Prostate gland (tissue), 2 donors: ENCODE data around the gene GRK4. TPM values are rescaled to one million over a fixed set of nuclear protein-coding genes. Genes with fewer than 3 reads are reported as not detected.

Source experiments
- DNase-seq: peaks from one replicate; pipeline ENCODE4 v3.0.0-alpha.2; 2019; ENCODE audit warnings: low spot score
- H3K27ac ChIP-seq, 2 donors: fragments of 200-600 bp; sonication (generic); 2 replicates each; pipeline ENCODE4 v1.5.1; 2017 to 2019
- H3K27me3 ChIP-seq: fragments of 200-600 bp; sonication (generic); replicated peaks from 2 replicates; pipeline ENCODE4 v1.5.1; 2019; ENCODE audit not compliant: insufficient read depth
- H3K36me3 ChIP-seq, 2 donors: fragments of 200-600 bp; sonication (generic); 1 replicate in 1 of 2; 2 replicates in 1 of 2; pipeline versions ENCODE4 v1.5.1 to v1.8.1; 2017 to 2019
- H3K4me1 ChIP-seq: fragments of 200-600 bp; sonication (generic); replicated peaks from 2 replicates; pipeline ENCODE4 v1.5.1; 2019
- H3K4me3 ChIP-seq, 2 donors: fragments of 200-600 bp; sonication (generic); 2 replicates each; pipeline ENCODE4 v1.5.1; 2017 to 2019
- H3K9me3 ChIP-seq: fragments of 200-600 bp; sonication (generic); 2 replicates; pipeline ENCODE4 v1.5.1; 2017
- CTCF ChIP-seq, 4 experiments: fragments of 200-600 bp in 2 of 4; fragments of 450-650 bp in 2 of 4; sonication (generic) in 2 of 4; IDR thresholded peaks; 1 replicate in 3 of 4; 2 replicates in 1 of 4; pipeline ENCODE4 v1.5.1; 2016 to 2019; ENCODE audit warnings: antibody characterized with exemption in 4 of 4, mild to moderate bottlenecking in 2 of 4, moderate library complexity in 2 of 4
- POLR2A ChIP-seq: fragments of 450-650 bp; IDR thresholded peaks from one replicate; pipeline ENCODE4 v1.6.1; 2016; ENCODE audit warnings: antibody characterized with exemption, mild to moderate bottlenecking
- POLR2AphosphoS5 ChIP-seq: sonication (generic); formaldehyde crosslinking; IDR thresholded peaks from one replicate; pipeline ENCODE4 v1.6.1; 2017; ENCODE audit warnings: antibody characterized with exemption
- WGBS: methylation state at CpG from one replicate; pipeline ENCODE4 v1.1.5; 2018; 5-methylcytosine and 5-hydroxymethylcytosine counted together
- intact Hi-C: fragments of 100-400 bp; cut with DNase I; formaldehyde crosslinking; loops from one replicate; pipeline ENCODE4 v1.14.2; 2022
- total RNA-seq, 2 donors: library from RNA; depleted of rRNA; stranded (reverse); fragments of >200 nt; gene quantifications; one replicate each; pipeline ENCODE4 v1.1.0, GENCODE V29; 2016

The GRK4 gene
- total RNA-seq, 2 donors from 2014 or later = 3.4 to 18.9 TPM

DNA sequence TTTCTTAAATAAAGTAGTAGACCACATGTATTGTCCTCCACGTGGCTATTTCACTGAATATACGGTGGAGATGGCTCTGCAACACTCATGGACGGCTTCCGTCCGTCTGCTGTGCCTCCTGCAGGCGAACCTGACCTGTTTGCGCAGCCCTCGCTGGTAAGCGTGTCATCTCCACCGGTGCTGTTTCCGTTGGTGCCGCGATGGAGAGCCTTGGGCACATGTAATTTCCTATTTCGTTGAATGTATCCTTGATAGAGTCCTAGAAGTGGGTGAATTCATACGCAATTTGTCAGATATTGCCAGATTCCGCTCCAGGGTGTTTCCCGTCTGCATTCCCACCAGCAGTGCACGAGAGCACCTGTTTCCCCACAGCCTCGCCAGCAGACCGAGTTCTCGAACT is 62.5 kb downstream of the GRK4 start:
- TF ChIP-seq POLR2A = no peak
- no peak for TF ChIP-seq CTCF (IDR thresholded peaks at IDR 0.05)
- no peak for TF ChIP-seq POLR2AphosphoS5
- Histone ChIP-seq H3K27me3 (no peaks in the 10 kb centered on the region), H3K27ac (no peak overlapping the region), H3K9me3 (no peaks in the 10 kb centered on the region), H3K36me3 (no peaks in the 10 kb centered on the region), H3K4me1 (no peaks in the 10 kb centered on the region), H3K4me3 (no peak overlapping the region)
- DNase-seq = no peak
- intact Hi-C loops = no loop called here
- 94% methylated on average over 21 of the region's 21 CpGs for WGBS

- H3K9me3 ChIP-seq = no peaks in the 10 kb centered on the region
- H3K4me1 ChIP-seq = no peaks in the 10 kb centered on the region
- H3K4me3 ChIP-seq = no peak overlapping the region
- no peak for TF ChIP-seq POLR2AphosphoS5
- no peak overlapping the region for H3K27ac ChIP-seq
- no peaks in the 10 kb centered on the region for H3K27me3 ChIP-seq
- no peak for DNase-seq
- 93% methylated on average over 9 of the region's 9 CpGs for WGBS
- intact Hi-C loops = no loop called here
- no peaks in the 10 kb centered on the region for H3K36me3 ChIP-seq
Observed at GRCh38 chr4:3026540-3026939, 63.2 kb downstream of the GRK4 start.

DNA sequence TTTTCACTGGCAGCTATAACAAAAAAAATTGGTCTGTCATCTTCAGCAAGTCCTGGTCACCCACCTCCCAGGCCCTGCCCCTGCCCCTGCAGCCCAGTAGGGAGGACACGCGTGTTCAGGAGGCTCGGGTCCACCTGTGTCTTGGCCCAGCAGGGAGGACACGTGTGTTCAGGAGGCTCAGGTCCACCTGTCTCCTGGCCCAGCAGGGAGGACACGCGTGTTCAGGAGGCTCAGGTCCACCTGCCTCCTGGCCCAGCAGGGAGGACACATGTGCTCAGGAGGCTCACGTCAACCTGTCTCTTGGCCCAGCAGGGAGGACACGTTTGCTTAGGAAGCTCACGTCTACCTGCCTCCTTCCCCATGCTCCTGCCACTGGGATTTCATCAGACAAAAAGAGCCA is 66.1 kb downstream of the GRK4 start:
- H3K4me3 ChIP-seq = no peak overlapping the region
- TF ChIP-seq POLR2AphosphoS5 (no peak), POLR2A (no peak), CTCF (IDR thresholded peaks at IDR 0.05) (no peak)
- 96% methylated on average over 5 of the region's 9 CpGs for WGBS
- H3K27ac ChIP-seq = no peak overlapping the region
- no peaks in the 10 kb centered on the region for H3K27me3 ChIP-seq
- no peak for DNase-seq
- H3K4me1 ChIP-seq = no peaks in the 10 kb centered on the region
- H3K36me3 ChIP-seq = no peaks in the 10 kb centered on the region
- no peaks in the 10 kb centered on the region for H3K9me3 ChIP-seq
- intact Hi-C loops = no loop called here

GRCh38 chr4:3030566-3031356 is 67.4 kb downstream of the GRK4 start:
- no peak for DNase-seq
- no peak for TF ChIP-seq POLR2AphosphoS5
- no peak for TF ChIP-seq CTCF (IDR thresholded peaks at IDR 0.05)
- TF ChIP-seq POLR2A = no peak
- intact Hi-C loops = no loop called here

GRCh38 chr4:3031357-3032082 is 68.1 kb downstream of the GRK4 start:
- 45% methylated on average over 12 of the region's 12 CpGs for WGBS
- Histone ChIP-seq H3K4me1 (no peaks in the 10 kb centered on the region), H3K27me3 (no peaks in the 10 kb centered on the region), H3K36me3 (no peaks in the 10 kb centered on the region), H3K9me3 (no peaks in the 10 kb centered on the region), H3K27ac (no peak overlapping the region), H3K4me3 (no peak overlapping the region)
- intact Hi-C loops = no loop called here
- peak; percentile 75 for DNase-seq
- TF ChIP-seq POLR2AphosphoS5 = peak; percentile 27
- no peak for TF ChIP-seq POLR2A
- no peak for TF ChIP-seq CTCF (IDR thresholded peaks at IDR 0.05)

More at GRCh38 chr4:3030566-3031356, 67.4 kb downstream of the GRK4 start:
- Histone ChIP-seq H3K27ac (no peak overlapping the region), H3K27me3 (no peaks in the 10 kb centered on the region), H3K36me3 (no peaks in the 10 kb centered on the region), H3K4me3 (no peak overlapping the region), H3K9me3 (no peaks in the 10 kb centered on the region), H3K4me1 (no peaks in the 10 kb centered on the region)
- WGBS = 78% methylated on average over 18 of the region's 18 CpGs
